ENCODE measurements around the gene CABP1.
A peak's percentile ranks its signal among the peaks of the same experiment; 100 is the strongest.

GRCh38 chr12:120620624-120621023, 19.8 kb upstream of the CABP1 start:
- TF ChIP-seq, protein P1, sequence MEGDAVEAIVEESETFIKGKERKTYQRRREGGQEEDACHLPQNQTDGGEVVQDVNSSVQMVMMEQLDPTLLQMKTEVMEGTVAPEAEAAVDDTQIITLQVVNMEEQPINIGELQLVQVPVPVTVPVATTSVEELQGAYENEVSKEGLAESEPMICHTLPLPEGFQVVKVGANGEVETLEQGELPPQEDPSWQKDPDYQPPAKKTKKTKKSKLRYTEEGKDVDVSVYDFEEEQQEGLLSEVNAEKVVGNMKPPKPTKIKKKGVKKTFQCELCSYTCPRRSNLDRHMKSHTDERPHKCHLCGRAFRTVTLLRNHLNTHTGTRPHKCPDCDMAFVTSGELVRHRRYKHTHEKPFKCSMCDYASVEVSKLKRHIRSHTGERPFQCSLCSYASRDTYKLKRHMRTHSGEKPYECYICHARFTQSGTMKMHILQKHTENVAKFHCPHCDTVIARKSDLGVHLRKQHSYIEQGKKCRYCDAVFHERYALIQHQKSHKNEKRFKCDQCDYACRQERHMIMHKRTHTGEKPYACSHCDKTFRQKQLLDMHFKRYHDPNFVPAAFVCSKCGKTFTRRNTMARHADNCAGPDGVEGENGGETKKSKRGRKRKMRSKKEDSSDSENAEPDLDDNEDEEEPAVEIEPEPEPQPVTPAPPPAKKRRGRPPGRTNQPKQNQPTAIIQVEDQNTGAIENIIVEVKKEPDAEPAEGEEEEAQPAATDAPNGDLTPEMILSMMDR (IDR thresholded peaks at IDR 0.05) = peak in 3 of 6 experiments; percentile 5 to 26 (median 18)
- peak in 1 of 2 donors; percentile 53 for TF ChIP-seq POLR2A (IDR thresholded peaks at IDR 0.05)
